NCI-H1436 treated with DMSO at 0.1 percent for 48 hours (cell line): Measurements from ENCODE around the gene PDE9A.

Experiments
- DNase-seq: peaks from one replicate; lab custom pipeline; 2025; lab: John Stamatoyannopoulos, UW

PDE9A gene

GRCh38 chr21:42672699-42673458 lies 19.5 kb downstream of the PDE9A start:
- DNase-seq: no peak

- DNase-seq: no peak
Measured at GRCh38 chr21:42673633-42674328, 20.4 kb downstream of the PDE9A start.

- DNase-seq: peak; percentile 68
Measured at GRCh38 chr21:42674351-42674940, 21.0 kb downstream of the PDE9A start.

GRCh38 chr21:42675403-42675802 lies 22.0 kb downstream of the PDE9A start:
- DNase-seq: no peak

GRCh38 chr21:42676808-42677207 lies 23.4 kb downstream of the PDE9A start:
- DNase-seq: no peak

- DNase-seq: no peak
Measured at GRCh38 chr21:42677339-42678321, 24.2 kb downstream of the PDE9A start.

GRCh38 chr21:42678618-42679295 lies 25.3 kb downstream of the PDE9A start:
- DNase-seq: no peak

- no peak for DNase-seq
Measured at GRCh38 chr21:42679319-42680057, 26.1 kb downstream of the PDE9A start.

- no peak for DNase-seq
Measured at GRCh38 chr21:42680058-42680330, 26.6 kb downstream of the PDE9A start.

- no peak for DNase-seq
Measured at GRCh38 chr21:42680429-42680828, 27.0 kb downstream of the PDE9A start.

- DNase-seq: no peak
Measured at GRCh38 chr21:42681296-42682206, 28.1 kb downstream of the PDE9A start.

- no peak for DNase-seq
Measured at GRCh38 chr21:42682661-42683210, 29.3 kb downstream of the PDE9A start.

- DNase-seq: no peak
Measured at GRCh38 chr21:42683371-42684108, 30.1 kb downstream of the PDE9A start.

- no peak for DNase-seq
Measured at GRCh38 chr21:42684109-42684916, 30.9 kb downstream of the PDE9A start.

- DNase-seq: no peak
Measured at GRCh38 chr21:42685036-42685435, 31.6 kb downstream of the PDE9A start.

- DNase-seq: no peak
Measured at GRCh38 chr21:42685954-42686500, 32.6 kb downstream of the PDE9A start.

GRCh38 chr21:42687796-42688195 lies 34.4 kb downstream of the PDE9A start:
- DNase-seq: no peak
